GM13976 (cell line): ENCODE results near the gene KIF1A.

Experiments used
- DNase-seq: peaks from one replicate; pipeline ENCODE4 v3.0.0; 2012; ENCODE audit warnings: low spot score
- in situ Hi-C: fragments of 300-500 bp; cut with MboI; formaldehyde crosslinking; loops from one replicate; pipeline ENCODE4 v1.12.0; 2022; ENCODE audit warnings: low sequenced_read_pairs, mixed read lengths, inconsistent platforms; ENCODE audit not compliant: unreplicated experiment
- TF ChIP-seq, protein P1 (sequence below): IDR thresholded peaks from 2 replicates; pipeline ENCODE4 v1.5.1; 2012; ENCODE audit warnings: borderline replicate concordance, mild to moderate bottlenecking; ENCODE audit not compliant: insufficient read depth; ENCODE audit errors: extremely low read depth, missing control alignments, control extremely low read depth

KIF1A gene

DNA sequence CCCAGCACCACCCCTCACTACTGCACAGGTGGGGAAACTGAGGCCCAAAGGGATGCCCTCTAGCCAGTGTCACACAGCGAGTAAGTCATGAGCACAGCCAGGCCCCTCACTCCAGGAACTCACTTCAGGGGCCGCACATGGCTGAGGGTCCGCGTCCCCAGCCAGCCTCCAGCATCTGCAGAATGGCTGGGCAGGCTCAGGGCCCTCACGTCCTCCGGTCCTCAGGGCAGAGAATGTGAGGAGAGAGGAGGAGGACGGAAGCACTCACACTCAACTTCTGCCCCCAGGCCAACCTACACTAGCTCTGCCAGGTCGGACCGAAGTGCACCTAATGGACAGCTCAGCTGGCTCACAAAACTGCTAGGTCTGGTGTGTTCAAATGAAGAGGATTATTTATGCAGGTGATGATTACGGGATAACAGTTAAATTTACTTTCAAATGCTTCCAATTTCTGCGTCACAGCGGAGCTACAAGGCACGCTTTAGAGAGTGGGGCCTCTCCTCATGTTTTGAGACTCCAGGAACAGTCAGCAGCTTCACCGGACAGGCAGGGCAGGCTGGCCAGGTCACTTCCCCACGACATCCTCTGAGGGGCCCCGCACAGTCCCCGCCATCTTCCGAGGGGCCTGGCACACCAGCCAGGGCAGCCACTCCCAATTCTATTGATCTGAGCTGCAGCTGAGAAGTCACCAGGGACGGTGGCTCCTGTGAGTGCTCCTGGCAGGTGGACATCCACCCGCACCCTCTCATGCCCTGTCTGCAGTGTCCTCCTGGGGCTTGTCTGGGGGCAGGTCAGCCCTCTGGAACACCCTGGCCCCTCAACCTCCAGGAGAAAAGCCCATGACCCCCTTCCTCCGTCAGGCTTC is 26.5 kb downstream of the KIF1A start:
- in situ Hi-C loops = no loop called here
- no peak for DNase-seq
- TF ChIP-seq, protein P1, sequence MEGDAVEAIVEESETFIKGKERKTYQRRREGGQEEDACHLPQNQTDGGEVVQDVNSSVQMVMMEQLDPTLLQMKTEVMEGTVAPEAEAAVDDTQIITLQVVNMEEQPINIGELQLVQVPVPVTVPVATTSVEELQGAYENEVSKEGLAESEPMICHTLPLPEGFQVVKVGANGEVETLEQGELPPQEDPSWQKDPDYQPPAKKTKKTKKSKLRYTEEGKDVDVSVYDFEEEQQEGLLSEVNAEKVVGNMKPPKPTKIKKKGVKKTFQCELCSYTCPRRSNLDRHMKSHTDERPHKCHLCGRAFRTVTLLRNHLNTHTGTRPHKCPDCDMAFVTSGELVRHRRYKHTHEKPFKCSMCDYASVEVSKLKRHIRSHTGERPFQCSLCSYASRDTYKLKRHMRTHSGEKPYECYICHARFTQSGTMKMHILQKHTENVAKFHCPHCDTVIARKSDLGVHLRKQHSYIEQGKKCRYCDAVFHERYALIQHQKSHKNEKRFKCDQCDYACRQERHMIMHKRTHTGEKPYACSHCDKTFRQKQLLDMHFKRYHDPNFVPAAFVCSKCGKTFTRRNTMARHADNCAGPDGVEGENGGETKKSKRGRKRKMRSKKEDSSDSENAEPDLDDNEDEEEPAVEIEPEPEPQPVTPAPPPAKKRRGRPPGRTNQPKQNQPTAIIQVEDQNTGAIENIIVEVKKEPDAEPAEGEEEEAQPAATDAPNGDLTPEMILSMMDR = no peak

DNA sequence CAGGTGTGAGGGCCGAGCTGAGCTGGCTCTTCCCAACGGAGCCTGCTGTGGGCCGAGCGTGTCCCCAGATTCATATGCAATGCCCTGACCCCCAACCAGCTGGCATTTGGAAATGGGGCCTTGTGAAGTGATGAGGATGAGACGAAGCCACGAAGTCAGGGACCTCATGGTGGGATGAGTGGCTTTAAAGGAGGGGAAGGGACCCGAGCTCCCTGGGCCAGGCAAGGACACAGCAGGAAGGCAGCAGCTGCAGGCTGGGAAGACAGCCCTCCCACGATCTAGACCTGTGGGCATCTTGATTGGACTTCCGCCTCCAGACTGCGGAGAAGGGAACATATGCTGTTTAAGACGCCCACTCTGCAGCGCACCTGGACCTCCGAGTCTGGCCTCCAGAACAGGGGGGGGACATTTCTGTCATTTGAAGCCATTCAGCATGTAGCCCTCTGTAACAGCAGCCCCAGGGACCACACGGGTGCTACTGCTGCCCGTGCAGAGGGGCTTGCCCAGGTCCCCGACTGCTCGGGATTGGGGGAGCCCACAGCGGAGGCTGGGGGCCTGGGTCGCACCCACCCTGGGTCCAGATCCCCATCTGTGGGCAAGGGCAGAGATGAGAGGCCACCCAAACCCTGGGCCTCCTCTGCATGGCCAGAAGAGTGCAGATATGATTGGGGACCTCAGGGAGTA is 27.2 kb downstream of the KIF1A start:
- TF ChIP-seq, protein P1 = no peak
- in situ Hi-C loops = no loop called here
- no peak for DNase-seq

DNA sequence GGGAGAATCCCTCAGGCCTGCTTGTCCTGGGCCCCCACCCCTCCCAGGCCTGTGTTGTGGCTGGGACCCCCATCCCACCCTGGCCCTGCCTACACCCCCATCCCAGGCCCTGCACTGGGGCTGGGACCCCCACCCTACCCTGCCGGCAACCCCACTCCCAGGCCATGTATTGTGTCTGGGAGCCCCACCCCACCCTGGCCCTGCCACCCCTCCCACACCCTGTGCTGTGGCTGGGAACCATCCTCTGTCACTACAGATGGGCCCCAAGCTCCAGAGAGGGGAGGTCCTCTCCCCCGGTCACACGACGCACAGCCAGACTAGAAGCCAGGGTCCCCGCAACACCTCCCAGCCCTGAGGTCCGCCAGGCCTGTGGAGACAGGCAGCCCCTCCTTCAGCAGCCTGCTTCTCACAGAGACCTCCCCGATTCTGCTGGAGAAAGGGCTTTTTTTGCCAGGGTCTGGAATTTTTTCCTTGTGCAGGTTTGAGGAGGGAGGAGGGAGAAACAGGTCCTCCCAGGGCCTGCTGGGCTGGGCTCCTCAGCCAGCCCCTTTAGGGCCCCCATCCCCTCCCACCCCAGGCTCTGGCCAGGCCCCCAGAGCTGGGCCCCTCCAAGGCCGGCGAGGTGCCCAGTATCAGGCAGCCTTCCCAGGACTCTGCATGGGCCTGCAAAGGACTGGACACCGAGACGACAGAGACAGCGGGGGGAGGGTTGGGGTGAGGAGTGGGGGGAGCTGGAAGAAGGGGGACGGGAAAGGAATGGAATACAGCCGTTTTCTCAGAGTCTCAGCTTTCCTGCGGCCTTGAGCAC is 28.0 kb downstream of the KIF1A start:
- TF ChIP-seq, protein P1 = no peak
- no peak for DNase-seq
- in situ Hi-C loops = no loop called here

DNA sequence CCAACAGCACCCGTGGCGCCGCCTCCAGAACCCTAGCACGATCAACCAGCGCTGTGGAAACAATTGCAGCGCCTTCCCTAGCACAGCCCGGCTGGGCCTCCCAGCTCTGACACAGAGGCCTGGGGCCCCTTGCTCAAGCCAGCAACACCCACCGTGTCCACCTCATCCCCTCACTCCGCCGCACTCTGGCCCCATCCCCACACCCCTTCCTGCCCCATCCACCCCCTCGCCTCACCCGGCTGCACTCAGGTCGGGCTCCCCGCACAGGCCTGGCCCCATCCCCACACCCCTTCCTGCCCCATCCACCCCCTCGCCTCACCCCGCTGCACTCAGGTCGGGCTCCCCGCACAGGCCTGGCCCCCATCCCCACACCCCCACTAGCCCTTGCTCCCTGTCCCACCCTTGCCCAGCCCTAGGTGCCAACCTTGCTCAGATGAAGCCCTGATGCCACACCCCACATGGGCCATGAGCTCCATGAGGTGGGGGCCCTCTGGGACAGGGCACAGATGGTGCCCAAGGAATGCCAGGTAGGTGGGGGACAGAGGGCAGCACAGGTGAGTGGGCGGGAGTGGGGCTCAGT is 28.7 kb downstream of the KIF1A start:
- TF ChIP-seq, protein P1 = no peak
- DNase-seq = no peak
- in situ Hi-C loops = no loop called here

DNA sequence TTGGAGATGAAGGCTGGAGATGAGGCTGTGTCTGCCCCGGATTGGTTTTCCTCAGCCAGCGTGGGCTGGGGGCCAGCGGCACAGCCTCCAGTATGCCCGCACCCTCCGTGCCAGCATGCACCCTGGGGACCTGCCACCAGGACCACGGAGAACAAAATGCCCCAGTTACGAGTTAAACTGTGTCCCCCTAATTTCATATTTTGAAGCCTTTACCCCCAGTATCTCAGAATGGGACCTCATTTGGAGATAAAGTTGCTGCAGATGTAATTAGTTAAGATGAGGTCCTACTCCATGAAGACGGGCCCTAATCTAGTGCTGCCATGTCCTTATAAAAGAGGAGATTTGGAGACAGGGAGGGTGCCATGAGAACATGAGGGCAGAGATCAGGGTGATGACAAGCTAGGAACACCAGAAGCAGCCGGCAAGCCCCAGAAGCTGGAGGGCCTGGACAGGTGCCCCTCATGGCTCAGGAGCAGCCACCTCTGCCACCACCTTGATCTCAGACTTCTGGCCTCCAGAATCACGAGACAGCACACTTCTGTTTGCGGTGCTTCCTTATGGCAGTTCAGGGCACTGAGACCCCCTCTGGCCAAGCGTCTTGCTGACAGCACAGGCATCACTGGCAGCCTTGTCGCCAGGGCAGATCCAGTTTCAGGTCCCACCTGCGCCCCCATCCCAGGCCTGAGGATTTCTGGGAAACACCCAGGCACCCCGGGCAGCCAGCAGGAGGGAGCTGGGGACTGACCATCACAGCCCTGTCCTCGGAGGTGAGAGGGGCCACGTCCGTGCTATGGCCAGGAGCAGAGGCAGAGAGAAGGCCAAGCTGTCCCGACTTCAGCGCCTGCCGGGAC is 29.4 kb downstream of the KIF1A start:
- TF ChIP-seq, protein P1 = no peak
- in situ Hi-C loops = no loop called here
- DNase-seq = no peak
